HEK293 (cell line): ENCODE data around the gene MAMDC2.

Experiments used
- ZFP37 ChIP-seq: fragments of 450-650 bp; formaldehyde crosslinking; IDR thresholded peaks from 2 replicates; pipeline ENCODE4 v1.5.1; 2016; ENCODE audit warnings: missing biosample characterization, missing genetic modification characterization
- ZFP41 ChIP-seq: fragments of 450-650 bp; formaldehyde crosslinking; IDR thresholded peaks from 2 replicates; pipeline ENCODE4 v1.5.1; 2016; ENCODE audit warnings: missing biosample characterization, missing genetic modification characterization, borderline replicate concordance
- ZNF24 ChIP-seq: fragments of 450-650 bp; formaldehyde crosslinking; IDR thresholded peaks from 2 replicates; pipeline ENCODE4 v1.5.1; 2016; ENCODE audit warnings: missing biosample characterization, missing genetic modification characterization
- ZNF274 ChIP-seq, 2 experiments: fragments of 200-500 bp in 1 of 2; fragments of 450-650 bp in 1 of 2; sonication (Bioruptor generic) in 1 of 2; formaldehyde crosslinking in 1 of 2; IDR thresholded peaks; 2 replicates each; pipeline versions ENCODE4 v1.5.1 to v1.6.1; 2014 to 2016; ENCODE audit warnings: borderline replicate concordance in 1 of 2, inconsistent platforms in 1 of 2, low read length in 1 of 2, missing biosample characterization in 1 of 2, missing genetic modification characterization in 1 of 2
- TF ChIP-seq, protein P1 (sequence below): fragments of 450-650 bp; formaldehyde crosslinking; IDR thresholded peaks from 2 replicates; pipeline ENCODE4 v1.5.1; 2016; ENCODE audit warnings: missing biosample characterization, missing genetic modification characterization
- TF ChIP-seq, protein P2 (sequence below): fragments of 450-650 bp; formaldehyde crosslinking; conservative IDR thresholded peaks from 2 replicates; pipeline ENCODE4 v1.5.1; 2016; ENCODE audit warnings: low read depth, missing biosample characterization, missing genetic modification characterization
- TF ChIP-seq, protein P3 (sequence below): fragments of 450-650 bp; formaldehyde crosslinking; IDR thresholded peaks from 2 replicates; pipeline ENCODE4 v1.5.1; 2016; ENCODE audit warnings: missing biosample characterization, missing genetic modification characterization

DNA sequence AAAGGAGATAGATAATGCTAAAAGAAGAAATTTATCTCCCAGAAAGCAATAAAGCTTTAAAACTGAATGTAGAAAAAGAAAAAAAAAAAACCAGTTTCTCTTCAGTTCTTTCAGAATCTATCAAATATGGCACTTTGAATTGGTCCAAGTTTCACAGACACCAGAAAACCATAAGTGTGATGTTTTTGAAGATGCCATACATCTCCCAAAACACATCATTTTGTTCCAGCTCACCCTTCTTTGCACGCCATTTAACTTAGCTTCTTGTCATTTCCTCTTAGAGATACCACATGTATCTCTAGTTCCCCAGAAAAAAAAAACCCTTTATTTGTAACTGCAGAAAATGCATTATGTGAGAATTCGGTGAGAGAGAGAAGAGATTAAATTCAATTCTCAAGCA is 46.1 kb upstream of the MAMDC2 start:
- no peak for TF ChIP-seq ZNF24 (tag by site-specific recombination)
- TF ChIP-seq, protein P1, sequence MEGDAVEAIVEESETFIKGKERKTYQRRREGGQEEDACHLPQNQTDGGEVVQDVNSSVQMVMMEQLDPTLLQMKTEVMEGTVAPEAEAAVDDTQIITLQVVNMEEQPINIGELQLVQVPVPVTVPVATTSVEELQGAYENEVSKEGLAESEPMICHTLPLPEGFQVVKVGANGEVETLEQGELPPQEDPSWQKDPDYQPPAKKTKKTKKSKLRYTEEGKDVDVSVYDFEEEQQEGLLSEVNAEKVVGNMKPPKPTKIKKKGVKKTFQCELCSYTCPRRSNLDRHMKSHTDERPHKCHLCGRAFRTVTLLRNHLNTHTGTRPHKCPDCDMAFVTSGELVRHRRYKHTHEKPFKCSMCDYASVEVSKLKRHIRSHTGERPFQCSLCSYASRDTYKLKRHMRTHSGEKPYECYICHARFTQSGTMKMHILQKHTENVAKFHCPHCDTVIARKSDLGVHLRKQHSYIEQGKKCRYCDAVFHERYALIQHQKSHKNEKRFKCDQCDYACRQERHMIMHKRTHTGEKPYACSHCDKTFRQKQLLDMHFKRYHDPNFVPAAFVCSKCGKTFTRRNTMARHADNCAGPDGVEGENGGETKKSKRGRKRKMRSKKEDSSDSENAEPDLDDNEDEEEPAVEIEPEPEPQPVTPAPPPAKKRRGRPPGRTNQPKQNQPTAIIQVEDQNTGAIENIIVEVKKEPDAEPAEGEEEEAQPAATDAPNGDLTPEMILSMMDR (tag by site-specific recombination) = no peak
- no peak for TF ChIP-seq ZFP41
- TF ChIP-seq, protein P2, sequence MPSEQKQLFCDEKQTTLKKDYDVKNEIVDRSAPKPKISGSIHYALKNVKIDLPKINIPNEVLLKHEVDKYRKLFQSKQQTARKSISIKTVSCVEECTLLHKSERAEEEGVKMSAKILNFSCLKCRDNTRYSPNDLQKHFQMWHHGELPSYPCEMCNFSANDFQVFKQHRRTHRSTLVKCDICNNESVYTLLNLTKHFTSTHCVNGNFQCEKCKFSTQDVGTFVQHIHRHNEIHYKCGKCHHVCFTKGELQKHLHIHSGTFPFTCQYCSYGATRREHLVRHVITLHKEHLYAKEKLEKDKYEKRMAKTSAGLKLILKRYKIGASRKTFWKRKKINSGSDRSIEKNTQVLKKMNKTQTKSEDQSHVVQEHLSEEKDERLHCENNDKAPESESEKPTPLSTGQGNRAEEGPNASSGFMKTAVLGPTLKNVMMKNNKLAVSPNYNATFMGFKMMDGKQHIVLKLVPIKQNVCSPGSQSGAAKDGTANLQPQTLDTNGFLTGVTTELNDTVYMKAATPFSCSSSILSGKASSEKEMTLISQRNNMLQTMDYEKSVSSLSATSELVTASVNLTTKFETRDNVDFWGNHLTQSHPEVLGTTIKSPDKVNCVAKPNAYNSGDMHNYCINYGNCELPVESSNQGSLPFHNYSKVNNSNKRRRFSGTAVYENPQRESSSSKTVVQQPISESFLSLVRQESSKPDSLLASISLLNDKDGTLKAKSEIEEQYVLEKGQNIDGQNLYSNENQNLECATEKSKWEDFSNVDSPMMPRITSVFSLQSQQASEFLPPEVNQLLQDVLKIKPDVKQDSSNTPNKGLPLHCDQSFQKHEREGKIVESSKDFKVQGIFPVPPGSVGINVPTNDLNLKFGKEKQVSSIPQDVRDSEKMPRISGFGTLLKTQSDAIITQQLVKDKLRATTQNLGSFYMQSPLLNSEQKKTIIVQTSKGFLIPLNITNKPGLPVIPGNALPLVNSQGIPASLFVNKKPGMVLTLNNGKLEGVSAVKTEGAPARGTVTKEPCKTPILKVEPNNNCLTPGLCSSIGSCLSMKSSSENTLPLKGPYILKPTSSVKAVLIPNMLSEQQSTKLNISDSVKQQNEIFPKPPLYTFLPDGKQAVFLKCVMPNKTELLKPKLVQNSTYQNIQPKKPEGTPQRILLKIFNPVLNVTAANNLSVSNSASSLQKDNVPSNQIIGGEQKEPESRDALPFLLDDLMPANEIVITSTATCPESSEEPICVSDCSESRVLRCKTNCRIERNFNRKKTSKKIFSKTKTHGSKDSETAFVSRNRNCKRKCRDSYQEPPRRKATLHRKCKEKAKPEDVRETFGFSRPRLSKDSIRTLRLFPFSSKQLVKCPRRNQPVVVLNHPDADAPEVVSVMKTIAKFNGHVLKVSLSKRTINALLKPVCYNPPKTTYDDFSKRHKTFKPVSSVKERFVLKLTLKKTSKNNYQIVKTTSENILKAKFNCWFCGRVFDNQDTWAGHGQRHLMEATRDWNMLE = no peak
- no peak for TF ChIP-seq ZNF274 (IDR thresholded peaks at IDR 0.05; ENCODE audit: low read length)
- no peak for TF ChIP-seq ZNF274 (tag by site-specific recombination; IDR thresholded peaks at IDR 0.05; ENCODE audit: borderline replicate concordance)
- TF ChIP-seq, protein P3, sequence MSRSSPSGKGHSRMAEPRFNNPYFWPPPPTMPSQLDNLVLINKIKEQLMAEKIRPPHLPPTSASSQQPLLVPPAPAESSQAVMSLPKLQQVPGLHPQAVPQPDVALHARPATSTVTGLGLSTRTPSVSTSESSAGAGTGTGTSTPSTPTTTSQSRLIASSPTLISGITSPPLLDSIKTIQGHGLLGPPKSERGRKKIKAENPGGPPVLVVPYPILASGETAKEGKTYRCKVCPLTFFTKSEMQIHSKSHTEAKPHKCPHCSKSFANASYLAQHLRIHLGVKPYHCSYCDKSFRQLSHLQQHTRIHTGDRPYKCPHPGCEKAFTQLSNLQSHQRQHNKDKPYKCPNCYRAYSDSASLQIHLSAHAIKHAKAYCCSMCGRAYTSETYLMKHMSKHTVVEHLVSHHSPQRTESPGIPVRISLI (tag by site-specific recombination) = no peak
- no peak for TF ChIP-seq ZFP37
